Loucy (cell line): ENCODE results near the gene HLA-DMA.
A peak's percentile ranks its signal among the peaks of the same experiment; 100 is the strongest.

Source experiments
- CTCF ChIP-seq: fragments of 200-600 bp; sonication (generic); conservative IDR thresholded peaks from 2 replicates; pipeline ENCODE4 v1.5.1; 2014; ENCODE audit warnings: mild to moderate bottlenecking, antibody characterized with exemption, low read length
- EZH2phosphoT487 ChIP-seq: fragments of 200-600 bp; IDR thresholded peaks from 2 replicates; pipeline ENCODE4 v1.6.1; 2018; ENCODE audit warnings: antibody characterized with exemption, mild to moderate bottlenecking, moderate library complexity, borderline replicate concordance

GRCh38 chr6:32947552-32948465, 5.1 kb downstream of the HLA-DMA start:
- peak; percentile 97 for TF ChIP-seq CTCF
- TF ChIP-seq EZH2phosphoT487: no peak
